Esophagus (tissue), 2 donors: ENCODE measurements around the gene HBQ1. TPM values are rescaled to one million over a fixed set of nuclear protein-coding genes. Genes with fewer than 3 reads are reported as not detected.
"Not testable (repeated sequence)": the region's sequence is repeated elsewhere in the genome, so short reads cannot be mapped to it uniquely, and the experiment has no call there.

ENCODE experiments used
- H3K27ac ChIP-seq, 2 donors: one replicate each; pipeline ENCODE4 v1.5.1; 2013; ENCODE audit warnings: low read depth in 2 of 2, mild to moderate bottlenecking in 2 of 2, inconsistent platforms in 1 of 2, low read length in 1 of 2, moderate library complexity in 1 of 2
- H3K27me3 ChIP-seq, 2 donors: one replicate each; pipeline ENCODE4 v1.6.1; 2013; ENCODE audit warnings: low read length in 2 of 2, control low read depth in 1 of 2, mild to moderate bottlenecking in 1 of 2; ENCODE audit not compliant: insufficient read depth in 2 of 2, control insufficient read depth in 1 of 2
- H3K36me3 ChIP-seq, 2 donors: one replicate each; pipeline ENCODE4 v1.6.1; 2013; ENCODE audit warnings: low read length in 1 of 2; ENCODE audit not compliant: control insufficient read depth in 2 of 2, insufficient read depth in 2 of 2
- H3K4me1 ChIP-seq, 2 donors: one replicate each; pipeline ENCODE4 v1.6.1; 2013; ENCODE audit warnings: low read length in 1 of 2; ENCODE audit not compliant: control insufficient read depth in 2 of 2, insufficient read depth in 2 of 2
- H3K4me3 ChIP-seq, 2 donors: one replicate each; pipeline ENCODE4 v1.5.1; 2013; ENCODE audit warnings: low read length in 2 of 2, mild to moderate bottlenecking in 2 of 2, low read depth in 1 of 2, moderate library complexity in 1 of 2
- H3K9me3 ChIP-seq, 2 donors: one replicate each; pipeline ENCODE4 v1.6.1; 2013; ENCODE audit warnings: mild to moderate bottlenecking in 2 of 2, low read depth in 1 of 2, low read length in 1 of 2, moderate library complexity in 1 of 2; ENCODE audit not compliant: control insufficient read depth in 2 of 2, insufficient read depth in 1 of 2
- WGBS, 2 donors: extraction: QIAGEN DNeasy Blood & Tissue Kit; methylation state at CpG; one replicate each; pipeline ENCODE4 v1.1.7; 2013; 5-methylcytosine and 5-hydroxymethylcytosine counted together
- polyA plus RNA-seq, 2 donors: library from polyadenylated mRNA; stranded (reverse); fragments of 200-250 nt; gene quantifications; one replicate each; pipeline ENCODE4 v1.2.3, GENCODE V29; 2013
- donor health status: healthy with polysubstance abuse.
- donor health status: Bipolar disorder and iron deficiency.

Gene HBQ1
- polyA plus RNA-seq, 2 donors = not detected

DNA sequence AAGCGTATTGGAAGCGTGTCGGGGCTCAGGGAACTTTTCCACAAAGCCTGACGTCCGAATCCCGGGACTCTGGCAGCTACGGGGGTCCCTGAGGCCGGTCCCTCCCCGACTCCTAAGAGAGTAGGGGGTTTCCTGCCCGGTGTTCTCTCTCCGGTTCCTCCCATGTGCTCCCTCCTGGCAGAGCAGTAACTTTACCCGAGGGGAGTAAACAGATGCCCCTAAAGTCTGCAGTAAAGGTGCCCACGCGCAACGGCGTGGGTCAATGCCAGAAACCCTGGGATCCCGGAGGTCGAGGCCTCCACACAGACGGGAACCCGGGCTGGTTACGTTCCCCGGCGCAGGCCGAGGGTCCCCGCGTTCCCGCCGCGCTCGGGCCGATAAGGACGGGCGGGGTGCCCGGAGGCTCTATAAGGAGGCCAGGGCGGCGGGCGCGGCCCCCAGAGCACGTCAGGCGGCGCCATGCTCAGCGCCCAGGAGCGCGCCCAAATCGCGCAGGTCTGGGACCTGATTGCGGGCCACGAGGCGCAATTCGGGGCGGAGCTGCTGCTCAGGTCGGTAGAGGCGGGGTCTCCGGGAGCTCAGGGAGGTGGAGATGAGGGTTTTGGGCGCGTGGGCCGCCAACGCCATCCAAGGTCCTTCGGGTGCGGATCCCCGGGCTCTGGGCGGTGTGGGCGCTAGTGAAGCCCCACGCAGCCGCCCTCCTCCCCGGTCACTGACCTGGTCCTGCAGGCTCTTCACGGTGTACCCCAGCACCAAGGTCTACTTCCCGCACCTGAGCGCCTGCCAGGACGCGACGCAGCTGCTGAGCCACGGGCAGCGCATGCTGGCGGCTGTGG is 14.5 kb upstream of the HBQ1 start, which contains the start of gene HBM:
Gene HBM, plus strand, starts transcription at position 440 of the 836 bp plus-strand sequence. Its CDS starts 20 bp downstream, at position 460.
- Histone ChIP-seq H3K27me3 (peaks cover 0 to 29% of the 10 kb centered on the region in 2 donors), H3K4me1 (peaks cover 0 to 16% of the 10 kb centered on the region in 2 donors), H3K4me3 (peak within 1 kb of the TSS in 1 of 2 donors; percentile 0), H3K27ac (no peak within 1 kb of the TSS), H3K9me3 (peaks cover 0 to 3% of the 10 kb centered on the region in 2 donors), H3K36me3 (no peaks in the 10 kb centered on the region)
- 2% methylated on average over 65 to 75 of the region's 75 CpGs for WGBS, 2 donors

DNA sequence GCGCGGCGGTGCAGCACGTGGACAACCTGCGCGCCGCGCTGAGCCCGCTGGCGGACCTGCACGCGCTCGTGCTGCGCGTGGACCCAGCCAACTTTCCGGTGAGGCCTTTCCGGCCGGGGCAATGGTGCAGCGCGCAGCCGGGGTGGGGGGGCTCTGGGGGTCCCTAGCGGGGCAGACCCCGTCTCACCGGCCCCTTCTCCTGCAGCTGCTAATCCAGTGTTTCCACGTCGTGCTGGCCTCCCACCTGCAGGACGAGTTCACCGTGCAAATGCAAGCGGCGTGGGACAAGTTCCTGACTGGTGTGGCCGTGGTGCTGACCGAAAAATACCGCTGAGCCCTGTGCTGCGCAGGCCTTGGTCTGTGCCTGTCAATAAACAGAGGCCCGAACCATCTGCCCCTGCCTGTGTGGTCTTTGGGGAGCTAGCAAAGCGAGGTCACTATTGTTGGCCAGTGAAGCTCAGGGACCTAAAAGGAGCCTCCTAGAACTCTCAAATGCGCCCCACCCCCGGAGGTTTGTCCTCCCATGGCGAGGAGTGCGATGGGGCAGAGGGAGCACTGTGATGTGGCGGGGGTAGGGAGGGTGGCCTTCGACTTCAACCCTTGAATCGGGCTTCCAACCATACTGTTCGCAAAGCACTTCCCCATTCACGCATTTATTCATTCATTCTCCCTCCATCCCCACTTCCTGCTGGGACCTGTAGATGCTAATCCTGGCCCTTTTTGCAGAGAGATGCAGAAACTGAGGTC is 13.7 kb upstream of the HBQ1 start:
- Histone ChIP-seq H3K9me3 (peaks cover 0 to 3% of the 10 kb centered on the region in 2 donors), H3K4me1 (peaks cover 0 to 16% of the 10 kb centered on the region in 2 donors), H3K4me3 (peak overlapping the region in 1 of 2 donors; percentile 0), H3K27me3 (peaks cover 0 to 31% of the 10 kb centered on the region in 2 donors), H3K27ac (no peak overlapping the region), H3K36me3 (no peaks in the 10 kb centered on the region)
- 4 to 6% methylated on average over 45 of the region's 45 CpGs for WGBS, 2 donors

DNA sequence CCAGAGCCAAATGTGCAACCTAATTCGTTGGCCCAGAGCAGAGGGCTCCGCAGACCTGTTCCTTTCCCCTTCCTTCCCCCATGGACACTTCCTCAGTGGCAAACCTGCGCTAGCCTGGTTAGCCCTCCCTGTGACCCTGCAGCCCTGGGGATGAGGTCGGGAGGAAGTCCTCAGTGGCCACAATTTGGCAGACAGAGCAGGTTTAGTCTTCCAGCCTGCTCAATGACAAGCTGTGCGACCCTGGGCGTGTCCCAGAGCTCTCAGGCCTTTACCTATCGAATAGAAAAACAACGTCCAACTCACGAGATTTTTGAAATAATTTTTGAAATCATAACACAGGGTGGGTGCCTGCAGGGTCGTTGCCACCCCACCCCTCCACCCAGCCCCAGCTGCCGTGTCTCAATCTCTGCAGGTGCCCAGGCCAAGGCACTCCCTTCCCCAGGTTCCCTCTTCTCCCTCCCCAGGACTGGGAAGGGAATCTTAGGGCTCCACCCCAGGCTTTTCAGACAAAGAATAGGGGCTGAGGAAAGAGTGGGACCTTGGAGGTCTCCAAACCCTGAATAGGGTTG is 13.1 kb upstream of the HBQ1 start:
- Histone ChIP-seq H3K27me3 (peaks cover 0 to 31% of the 10 kb centered on the region in 2 donors), H3K4me1 (peaks cover 0 to 16% of the 10 kb centered on the region in 2 donors), H3K36me3 (no peaks in the 10 kb centered on the region), H3K9me3 (peaks cover 0 to 3% of the 10 kb centered on the region in 2 donors), H3K27ac (no peak overlapping the region), H3K4me3 (no peak overlapping the region)
- 13 to 14% methylated on average over 11 of the region's 11 CpGs for WGBS, 2 donors

DNA sequence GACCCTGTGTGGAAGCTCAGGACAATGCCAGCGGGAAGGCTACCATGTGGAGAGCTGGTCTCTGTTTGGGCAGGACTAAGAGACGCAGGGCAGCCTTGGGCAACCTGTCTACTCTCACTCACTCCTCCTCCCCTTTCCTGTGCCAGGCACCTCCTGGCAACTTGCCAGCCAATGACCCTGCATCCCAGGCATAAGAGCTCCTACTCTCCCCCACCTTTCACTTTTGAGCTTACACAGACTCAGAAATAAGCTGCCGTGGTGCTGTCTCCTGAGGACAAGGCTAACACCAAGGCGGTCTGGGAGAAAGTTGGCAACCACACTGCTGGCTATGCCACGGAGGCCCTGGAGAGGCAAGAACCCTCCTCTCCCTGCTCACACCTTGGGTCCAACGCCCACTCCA is 11.8 kb upstream of the HBQ1 start:
- peaks cover 0 to 16% of the 10 kb centered on the region in 2 donors for H3K4me1 ChIP-seq
- H3K9me3 ChIP-seq = peaks cover 0 to 3% of the 10 kb centered on the region in 2 donors
- no peaks in the 10 kb centered on the region for H3K36me3 ChIP-seq
- H3K27ac ChIP-seq = no peak overlapping the region
- H3K4me3 ChIP-seq = no peak overlapping the region
- H3K27me3 ChIP-seq = peaks cover 0 to 31% of the 10 kb centered on the region in 2 donors
- 57 to 58% methylated on average over 6 of the region's 6 CpGs for WGBS, 2 donors

DNA sequence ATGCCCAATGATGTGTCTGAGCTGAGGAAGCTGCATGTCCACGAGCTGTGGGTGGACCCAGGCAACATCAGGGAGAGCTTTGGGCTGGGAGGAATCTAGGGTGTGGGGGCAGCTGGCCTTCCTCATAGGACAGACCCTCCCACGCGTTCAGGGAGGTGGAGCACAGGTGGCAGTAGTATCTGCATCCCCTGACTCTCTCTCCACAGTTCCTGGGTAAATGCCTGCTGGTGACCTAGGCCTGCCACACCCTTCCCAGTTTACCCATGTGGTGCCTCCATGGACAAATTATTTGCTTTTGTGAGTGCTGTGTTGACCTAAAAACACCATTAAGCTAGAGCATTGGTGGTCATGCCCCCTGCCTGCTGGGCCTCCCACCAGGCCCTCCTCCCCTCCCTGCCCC is 11.2 kb upstream of the HBQ1 start:
- H3K4me3 ChIP-seq = no peak overlapping the region
- H3K27ac ChIP-seq = no peak overlapping the region
- H3K36me3 ChIP-seq = no peaks in the 10 kb centered on the region
- H3K27me3 ChIP-seq = peaks cover 0 to 31% of the 10 kb centered on the region in 2 donors
- H3K9me3 ChIP-seq = peaks cover 0 to 3% of the 10 kb centered on the region in 2 donors
- H3K4me1 ChIP-seq = peaks cover 0 to 16% of the 10 kb centered on the region in 2 donors
- WGBS, 2 donors = 28 to 43% methylated on average over 3 of the region's 3 CpGs

DNA sequence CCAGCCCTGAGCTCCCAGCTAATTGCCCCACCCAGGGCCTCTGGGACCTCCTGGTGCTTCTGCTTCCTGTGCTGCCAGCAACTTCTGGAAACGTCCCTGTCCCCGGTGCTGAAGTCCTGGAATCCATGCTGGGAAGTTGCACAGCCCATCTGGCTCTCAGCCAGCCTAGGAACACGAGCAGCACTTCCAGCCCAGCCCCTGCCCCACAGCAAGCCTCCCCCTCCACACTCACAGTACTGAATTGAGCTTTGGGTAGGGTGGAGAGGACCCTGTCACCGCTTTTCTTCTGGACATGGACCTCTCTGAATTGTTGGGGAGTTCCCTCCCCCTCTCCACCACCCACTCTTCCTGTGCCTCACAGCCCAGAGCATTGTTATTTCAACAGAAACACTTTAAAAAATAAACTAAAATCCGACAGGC is 10.2 kb upstream of the HBQ1 start:
- 3 to 5% methylated on average over 5 of the region's 5 CpGs for WGBS, 2 donors
- not testable (repeated sequence) for H3K4me3 ChIP-seq, H3K9me3 ChIP-seq, H3K36me3 ChIP-seq, H3K27ac ChIP-seq
- peaks cover 0 to 15% of the 10 kb centered on the region in 2 donors for H3K4me1 ChIP-seq
- peaks cover 0 to 29% of the 10 kb centered on the region in 2 donors for H3K27me3 ChIP-seq

DNA sequence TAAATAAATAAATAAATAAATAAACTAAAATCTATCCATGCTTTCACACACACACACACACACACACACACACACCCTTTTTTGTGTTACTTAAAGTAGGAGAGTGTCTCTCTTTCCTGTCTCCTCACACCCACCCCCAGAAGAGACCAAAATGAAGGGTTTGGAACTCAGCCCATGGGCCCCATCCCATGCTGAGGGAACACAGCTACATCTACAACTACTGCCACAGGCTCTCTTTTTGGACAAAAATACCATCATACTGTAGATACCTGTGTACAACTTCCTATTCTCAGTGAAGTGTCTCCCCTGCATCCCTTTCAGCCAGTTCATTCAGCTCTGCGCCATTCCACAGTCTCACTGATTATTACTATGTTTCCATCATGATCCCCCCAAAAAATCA is 9.5 kb upstream of the HBQ1 start:
- peaks cover 0 to 27% of the 10 kb centered on the region in 2 donors for H3K27me3 ChIP-seq

DNA sequence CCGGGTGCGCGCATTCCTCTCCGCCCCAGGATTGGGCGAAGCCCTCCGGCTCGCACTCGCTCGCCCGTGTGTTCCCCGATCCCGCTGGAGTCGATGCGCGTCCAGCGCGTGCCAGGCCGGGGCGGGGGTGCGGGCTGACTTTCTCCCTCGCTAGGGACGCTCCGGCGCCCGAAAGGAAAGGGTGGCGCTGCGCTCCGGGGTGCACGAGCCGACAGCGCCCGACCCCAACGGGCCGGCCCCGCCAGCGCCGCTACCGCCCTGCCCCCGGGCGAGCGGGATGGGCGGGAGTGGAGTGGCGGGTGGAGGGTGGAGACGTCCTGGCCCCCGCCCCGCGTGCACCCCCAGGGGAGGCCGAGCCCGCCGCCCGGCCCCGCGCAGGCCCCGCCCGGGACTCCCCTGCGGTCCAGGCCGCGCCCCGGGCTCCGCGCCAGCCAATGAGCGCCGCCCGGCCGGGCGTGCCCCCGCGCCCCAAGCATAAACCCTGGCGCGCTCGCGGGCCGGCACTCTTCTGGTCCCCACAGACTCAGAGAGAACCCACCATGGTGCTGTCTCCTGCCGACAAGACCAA is 7.8 kb upstream of the HBQ1 start, which contains the start of gene HBA2:
Gene HBA2, plus strand, starts transcription at position 503 of the 568 bp plus-strand sequence. Its CDS starts 37 bp downstream, at position 540.
- peaks cover 0 to 11% of the 10 kb centered on the region in 2 donors for H3K27me3 ChIP-seq
- not testable (repeated sequence) for H3K36me3 ChIP-seq, H3K4me3 ChIP-seq, H3K4me1 ChIP-seq, H3K9me3 ChIP-seq, H3K27ac ChIP-seq
- no CpG with 5 or more reads among the region's 74 CpGs for WGBS, 2 donors

More for the DNA sequence above, 9.5 kb upstream of the HBQ1 start:
- no peaks in the 10 kb centered on the region for H3K36me3 ChIP-seq
- 40 to 53% methylated on average over 1 of the region's 1 CpG for WGBS, 2 donors
- H3K9me3 ChIP-seq = peaks cover 0 to 3% of the 10 kb centered on the region in 2 donors
- H3K4me3 ChIP-seq = no peak overlapping the region
- peaks cover 0 to 9% of the 10 kb centered on the region in 2 donors for H3K4me1 ChIP-seq
- H3K27ac ChIP-seq = no peak overlapping the region
